Ecto neural progenitor cell (in vitro differentiated cells): ENCODE measurements around the gene UXS1.
"Not testable (repeated sequence)": the region's sequence is repeated elsewhere in the genome, so short reads cannot be mapped to it uniquely, and the experiment has no call there.

ENCODE experiments used
- DNase-seq: peaks from one replicate; pipeline ENCODE4 v3.0.0-alpha.2; 2018; ENCODE audit warnings: low spot score

UXS1 gene

DNA sequence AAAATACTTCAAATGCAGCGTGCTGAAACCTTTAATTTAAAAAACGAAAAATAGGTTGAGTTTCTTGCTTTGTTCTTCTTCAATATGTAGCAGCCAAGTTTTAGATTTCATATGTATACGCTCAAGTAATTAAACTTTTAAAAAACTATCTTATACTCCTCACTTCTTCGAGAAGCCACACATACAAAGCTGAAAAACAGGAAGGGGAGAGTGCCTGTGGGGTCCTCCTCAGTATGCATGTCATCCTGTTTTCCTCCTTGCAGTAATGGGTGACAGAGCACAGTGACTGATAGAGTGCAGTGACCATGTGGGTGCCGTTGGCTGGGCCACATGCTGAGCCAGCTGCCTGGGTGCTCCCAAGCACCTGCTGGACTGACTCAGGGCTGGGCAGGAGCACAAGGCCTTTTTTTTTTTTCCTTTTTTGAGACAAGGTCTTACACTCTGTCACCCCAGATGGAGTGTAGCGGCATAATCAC lies 33.3 kb downstream of the UXS1 start:
- no peak for DNase-seq

DNA sequence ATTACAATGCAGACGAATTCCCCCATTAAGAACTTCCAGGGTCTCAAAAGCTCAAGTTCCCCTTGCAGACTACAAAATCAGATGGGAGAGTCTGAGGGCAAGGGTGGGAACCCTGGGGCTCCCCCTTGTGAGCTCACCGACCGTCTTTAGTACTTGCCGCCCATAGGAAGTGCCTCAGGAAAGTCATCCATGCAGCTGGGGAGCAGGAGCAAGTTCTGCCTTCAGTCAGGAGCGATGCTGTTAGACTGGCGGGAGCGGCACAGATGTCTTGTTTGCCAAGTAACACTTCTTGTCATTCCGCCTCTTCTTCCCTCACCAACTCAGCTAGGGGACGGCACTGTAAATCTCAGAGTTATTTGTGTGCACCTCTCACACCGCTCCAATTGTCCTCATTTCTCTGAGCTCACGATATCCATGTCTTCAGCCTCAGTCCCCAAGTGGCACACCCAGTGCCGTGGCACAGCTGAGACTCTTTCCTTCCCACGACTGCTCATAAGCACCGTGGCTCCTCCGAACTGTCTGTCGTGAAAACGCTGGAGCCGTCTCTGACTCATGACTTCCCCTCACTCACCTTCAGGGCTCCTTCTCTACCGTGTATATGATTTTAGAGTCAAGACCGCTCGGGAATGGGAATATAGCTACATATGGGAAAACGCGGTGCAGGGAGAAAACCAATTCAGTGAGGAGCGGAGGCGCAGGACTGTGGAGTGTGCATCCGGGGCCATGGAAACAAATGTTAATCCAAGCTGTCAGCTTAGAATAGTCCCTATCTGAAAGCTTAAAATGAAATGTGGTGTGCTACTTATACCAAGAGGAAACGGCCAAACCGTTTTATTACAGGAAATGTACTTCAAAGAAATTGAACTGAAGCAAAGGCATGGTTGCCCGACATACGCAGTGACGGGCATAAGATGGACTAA lies 34.0 kb downstream of the UXS1 start:
- DNase-seq = no peak

DNA sequence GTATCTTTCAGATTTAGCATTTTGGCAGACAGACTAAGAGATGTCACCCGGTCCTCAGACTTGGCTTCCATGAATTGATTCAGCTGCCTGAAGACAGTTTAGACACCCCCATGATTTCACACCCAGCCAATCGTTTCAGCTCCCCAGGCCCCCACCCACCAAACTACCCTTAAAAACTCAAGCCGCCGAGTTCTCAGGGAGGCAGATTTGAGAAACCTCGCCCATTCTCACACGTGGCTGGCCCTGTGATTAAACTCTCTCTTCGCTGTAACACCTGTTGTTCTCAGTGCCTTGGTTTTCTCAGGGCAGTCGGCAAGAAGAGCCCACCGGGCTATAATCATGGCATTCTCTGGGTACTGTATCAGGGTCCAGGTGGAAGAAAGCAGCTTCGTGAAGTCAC lies 35.2 kb downstream of the UXS1 start:
- DNase-seq = no peak

DNA sequence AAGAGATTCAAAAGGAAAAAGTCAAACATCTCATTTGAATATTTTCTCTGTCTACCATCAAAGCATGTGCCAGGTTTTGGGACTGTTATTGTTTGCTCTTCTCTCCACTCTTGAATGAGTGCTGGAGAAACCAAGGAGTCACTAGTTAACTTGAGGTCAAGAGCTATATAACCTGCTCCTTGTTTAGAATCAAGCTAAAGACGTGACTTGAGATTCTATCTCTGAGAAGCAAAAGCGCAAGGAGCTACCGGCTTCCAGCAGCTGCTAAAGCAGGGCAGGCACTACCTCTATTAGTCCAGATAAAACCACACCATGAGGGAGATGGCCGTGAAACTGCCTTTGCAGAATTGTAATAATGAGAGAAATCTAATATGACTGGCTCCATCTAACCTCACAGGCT lies 36.0 kb downstream of the UXS1 start:
- no peak for DNase-seq

DNA sequence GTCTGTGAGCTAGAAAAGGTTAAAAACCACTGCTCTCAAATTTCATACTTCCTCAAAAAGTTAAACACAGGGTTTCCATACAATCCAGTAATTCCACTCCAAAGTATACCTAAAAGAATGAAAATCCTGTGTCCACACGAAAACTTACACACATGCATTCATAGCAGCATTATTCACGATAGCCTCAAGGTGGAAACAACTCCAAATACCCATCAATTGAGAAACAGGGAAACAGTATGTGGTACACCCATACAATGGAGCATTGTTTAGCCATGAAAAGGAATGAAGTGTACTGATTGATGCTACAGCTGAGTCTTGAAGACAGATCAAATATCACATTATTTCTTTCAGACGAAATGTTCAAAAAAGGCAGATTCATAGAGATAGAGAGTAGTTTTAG lies 36.7 kb downstream of the UXS1 start:
- no peak for DNase-seq

DNA sequence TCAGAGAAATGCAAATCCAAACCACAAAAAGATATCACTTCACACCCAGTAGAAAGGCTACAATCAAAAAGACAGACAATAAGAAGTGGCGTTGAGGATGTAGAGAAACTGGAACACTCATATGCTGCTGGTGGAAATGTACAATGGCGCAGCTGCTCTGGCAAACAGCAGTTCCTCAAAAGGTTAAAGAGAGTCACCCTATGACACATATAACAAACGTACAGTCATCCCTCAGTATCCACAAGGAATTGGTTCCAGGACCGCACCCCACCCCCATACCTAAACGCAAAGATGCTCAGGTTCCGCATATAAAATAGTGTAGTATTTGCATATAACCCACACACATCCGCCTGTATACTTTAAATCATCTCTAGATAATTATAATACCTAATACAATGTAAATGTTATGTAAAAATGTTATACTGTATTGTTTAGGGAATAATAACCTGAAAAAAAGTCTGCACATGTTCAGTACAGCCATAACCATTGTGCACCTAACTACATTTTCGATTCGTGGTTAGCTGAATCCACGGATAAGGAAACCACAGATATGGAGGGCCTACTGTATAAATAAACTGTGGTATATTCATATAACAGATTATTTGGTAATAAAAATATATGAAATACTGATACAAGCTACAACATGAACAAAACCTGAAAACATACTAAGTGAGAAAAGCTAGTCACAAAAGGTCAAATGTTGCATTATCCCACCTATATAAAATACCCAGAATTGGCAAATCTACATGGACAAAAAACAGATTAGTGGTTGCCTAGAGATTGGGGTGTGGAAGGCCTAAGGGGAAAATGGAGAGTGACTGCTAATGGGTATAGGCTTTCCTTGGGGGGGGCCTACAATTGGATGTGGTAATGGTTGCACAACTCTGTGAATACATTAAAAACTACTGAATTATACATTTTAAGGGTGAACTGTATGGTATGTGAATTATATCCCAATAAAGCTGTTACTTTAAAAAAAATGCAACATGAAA lies 37.5 kb downstream of the UXS1 start:
- DNase-seq = no peak

DNA sequence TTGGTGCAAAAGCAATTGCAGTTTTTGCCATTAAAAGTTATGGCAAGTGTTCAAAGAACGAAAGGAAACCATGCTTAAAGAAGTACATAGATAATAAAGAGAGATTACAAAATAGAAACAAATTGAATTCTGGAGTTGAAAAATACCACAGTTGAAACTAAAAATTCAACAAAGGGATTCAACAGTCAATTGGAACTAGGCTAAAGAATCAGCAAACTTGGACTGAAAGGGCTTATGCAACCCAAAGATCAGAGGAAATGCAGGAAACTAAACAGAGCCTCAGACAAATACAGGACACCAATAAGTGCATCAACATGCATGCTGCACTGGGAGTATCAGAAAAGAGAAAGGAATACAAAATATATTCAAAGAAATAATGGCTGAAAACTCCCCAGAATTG lies 40.3 kb downstream of the UXS1 start:
- DNase-seq = no peak

DNA sequence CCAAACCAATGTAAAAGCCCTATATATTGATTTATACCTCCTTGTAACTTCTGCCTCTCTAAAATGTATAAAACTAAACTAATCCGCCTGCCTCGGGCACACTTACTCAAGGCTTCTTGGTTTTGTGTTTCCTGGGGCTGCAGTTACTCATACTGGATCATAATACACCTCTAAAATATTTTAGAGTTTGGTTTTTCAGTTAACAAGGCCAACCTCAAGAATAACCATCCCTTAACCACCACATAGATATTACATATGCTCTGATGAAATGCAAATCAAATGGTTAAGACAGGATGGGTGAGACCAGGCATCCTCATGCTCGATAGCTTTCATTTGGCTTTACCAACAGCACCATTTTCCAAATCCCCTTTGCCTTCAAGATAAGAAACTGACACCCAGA lies 46.4 kb downstream of the UXS1 start:
- DNase-seq = no peak

DNA sequence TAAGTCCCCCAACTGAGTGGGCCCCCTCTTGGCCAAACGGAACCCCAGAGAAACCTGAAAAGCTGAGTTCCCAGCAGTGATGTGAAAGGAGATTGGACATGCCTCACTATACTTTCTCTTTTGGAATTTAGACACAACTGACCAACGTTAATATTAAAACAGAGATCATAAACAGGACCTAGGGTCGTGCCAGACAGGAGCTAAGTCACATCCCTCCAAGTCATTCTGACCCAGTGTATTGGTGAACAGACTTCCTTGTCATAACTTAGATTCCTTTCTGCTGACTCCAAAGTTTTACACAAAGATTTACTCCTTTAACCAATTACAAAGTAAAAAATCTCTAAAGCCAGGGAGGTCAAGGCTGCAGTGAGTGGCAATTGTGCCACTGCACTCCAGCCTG lies 46.9 kb downstream of the UXS1 start:
- no peak for DNase-seq

DNA sequence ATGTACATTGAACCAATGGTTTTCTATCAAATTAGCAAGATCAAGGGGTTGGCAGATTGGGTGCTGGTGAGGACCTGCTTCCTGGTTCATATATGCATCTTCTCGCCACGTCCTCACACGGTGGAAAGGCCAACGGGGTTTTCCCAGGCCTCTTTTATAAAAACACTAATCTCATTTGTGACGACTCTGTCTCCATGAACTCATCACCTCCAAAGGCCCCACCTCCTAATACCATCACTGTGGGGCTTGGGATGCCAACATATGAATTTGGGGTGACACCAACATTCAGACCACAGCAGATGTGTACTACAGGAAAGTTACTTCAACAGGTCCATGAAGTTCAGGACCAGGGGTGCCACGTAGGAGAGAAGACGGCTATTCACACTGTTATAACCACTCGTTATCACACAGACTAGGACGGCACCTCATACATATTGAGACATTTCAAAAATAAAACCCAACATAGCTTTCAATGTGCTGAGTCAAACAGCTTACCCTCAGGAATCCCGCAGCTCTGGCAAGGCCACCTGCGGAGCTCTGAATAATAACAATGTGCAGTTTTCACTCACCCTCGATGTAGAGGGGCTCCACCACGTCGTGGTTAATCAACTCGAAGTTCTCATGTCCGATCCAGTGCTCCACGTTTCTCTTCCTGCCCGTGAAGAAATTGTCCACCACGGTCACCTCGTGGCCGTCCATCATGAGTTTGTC lies 49.3 kb downstream of the UXS1 start:
- no peak for DNase-seq

DNA sequence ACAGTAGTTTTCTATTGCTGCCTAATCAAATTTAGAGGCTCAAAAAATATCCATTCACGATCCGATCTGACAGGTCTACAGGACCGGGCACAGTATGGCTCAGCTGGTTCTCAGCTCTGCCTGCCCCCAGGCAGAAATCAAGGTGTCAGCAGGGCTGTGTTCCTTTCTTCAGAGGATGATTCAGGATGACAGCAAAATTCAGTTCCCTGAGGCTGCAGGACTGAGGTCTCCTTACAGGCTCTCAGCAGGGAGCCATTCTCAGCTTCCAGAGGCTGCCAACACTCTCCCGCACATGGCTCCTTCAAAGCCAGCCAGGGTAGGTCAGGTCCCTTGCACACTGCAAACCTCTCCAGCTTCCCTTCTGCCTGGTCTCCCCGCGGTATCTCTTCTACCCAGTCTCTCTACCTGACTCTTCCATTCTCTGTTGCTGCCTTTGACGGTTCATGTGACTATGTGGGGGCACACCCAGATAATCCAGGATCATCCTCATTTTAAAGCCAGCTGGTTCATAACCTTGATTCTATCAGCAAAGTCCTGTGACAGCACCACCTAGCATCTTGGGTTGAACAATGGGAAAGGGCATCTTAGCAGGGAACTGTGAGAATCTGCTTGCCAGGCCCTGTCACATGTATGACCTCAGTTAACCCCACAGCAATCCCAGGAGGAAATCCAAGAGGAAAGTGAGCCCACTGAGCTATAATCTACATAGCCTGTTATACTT lies 50.4 kb downstream of the UXS1 start:
- no peak for DNase-seq

DNA sequence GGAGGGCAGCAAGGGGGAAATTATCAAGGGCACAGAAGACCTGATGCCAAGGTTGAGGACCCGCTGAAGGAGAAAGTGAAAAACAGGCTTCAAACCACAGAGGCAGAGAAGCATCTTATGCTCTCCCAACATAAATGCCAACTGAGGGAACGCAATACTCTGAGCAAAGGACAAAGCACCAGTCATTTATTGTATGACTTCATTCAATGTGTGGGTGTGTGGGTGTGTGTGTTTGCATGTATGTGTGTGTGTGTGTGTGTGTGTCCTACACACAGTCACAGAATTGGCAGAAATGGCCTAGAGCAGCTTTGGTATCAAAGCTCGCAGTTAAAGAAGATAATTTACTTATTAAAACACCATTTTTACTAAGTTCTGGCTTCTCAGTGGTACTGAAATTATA lies 51.4 kb downstream of the UXS1 start:
- DNase-seq = no peak

DNA sequence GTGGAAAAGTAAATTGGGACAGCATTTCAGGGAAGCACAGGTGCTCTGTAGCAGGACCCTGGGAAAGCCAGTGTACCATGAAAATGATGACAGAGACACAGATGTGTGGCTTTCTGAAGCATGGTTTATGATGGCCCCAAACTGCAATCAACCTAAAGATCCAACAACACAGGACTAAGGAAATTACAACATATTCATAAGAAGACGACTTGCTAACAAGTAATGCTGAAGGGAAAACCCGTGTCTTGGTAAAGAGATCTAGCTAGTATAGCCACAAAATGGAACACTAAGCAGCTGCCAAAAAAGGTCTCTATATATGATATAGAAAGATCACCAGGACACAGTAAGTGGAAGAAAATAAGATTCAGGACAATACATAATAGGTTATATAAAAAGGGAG lies 53.2 kb downstream of the UXS1 start:
- DNase-seq = no peak

DNA sequence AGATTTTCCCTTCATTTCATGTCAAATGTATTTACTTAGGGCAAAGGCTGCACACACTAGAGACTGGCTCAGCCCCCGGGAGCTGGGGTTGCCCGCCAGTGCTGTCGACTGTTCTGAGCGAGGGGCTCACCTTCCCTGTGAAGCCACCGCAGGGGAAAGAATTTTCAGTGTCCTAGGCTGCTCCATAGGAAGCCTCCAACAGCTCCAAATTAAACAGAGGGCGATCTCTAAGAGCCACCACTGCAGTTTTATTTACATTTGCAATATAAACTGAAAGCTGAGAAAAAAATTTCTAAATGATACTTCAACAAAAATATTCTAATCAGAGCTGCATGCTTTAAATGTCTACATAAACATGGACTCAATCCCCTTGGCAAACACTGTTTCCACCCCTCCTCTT lies 54.0 kb downstream of the UXS1 start:
- DNase-seq = no peak

DNA sequence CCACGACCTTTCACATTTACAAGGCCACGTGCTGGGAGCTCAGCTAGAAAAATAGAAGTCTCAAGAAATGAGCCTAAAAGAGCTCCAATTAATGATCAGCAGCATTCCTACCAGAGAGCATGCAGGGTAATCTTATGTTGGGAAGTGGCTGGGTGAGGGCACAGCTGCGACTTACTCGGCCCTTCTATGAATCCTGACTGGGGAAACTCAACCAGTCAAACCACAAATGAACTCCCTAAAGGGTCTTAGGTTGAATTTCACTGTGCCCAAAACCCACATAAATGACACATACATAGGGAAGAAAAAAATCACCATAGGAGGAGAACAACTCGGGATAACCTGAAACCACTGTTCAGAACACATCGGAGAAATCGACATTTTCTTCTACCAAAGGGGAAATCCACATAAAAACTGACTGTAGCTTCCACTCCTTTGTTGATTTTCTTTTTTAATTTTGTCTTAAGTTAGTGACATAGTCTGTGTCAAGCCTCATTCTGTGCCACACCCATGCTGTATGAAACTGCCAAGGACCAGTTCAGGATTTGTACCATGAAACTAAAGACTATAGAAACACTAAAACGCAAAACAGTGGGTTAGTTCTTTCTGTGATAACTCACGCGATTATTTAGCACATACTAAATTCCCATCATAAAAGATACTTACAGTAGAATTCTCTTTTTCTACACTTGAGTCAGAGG lies 54.7 kb downstream of the UXS1 start:
- DNase-seq = no peak

DNA sequence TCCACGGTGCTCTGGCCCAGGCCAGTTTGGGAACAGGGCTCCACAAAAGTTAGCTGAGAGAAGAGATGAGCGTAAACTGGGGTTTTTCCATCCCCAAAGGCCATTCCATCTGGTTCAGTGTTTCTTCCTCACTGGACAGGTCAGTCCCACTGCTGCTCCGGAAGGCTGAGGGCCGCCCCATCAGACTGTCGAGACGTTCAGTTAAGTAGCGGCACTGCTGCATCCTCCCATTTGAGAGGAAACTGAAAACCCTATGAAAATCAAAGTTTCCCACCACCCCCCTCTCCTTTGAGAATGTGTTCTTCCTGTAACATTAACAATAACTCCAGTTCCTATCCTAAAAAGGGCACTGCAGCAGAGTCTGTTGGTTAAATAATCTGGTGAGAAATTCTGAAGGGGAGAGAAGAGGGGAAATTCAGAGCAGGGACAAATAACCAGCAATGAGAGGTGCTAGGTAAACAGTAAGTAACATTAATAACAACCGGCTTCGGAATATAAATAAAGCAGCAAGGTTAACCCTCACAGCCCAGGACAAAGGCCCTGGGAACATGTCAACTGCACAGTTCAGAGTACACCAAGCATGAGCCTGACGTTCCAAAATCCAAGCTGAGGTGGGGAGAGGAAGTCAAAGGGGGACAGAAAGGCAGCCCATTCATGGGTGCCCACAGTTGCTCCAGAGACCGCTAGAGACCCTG lies 55.4 kb downstream of the UXS1 start:
- no peak for DNase-seq

DNA sequence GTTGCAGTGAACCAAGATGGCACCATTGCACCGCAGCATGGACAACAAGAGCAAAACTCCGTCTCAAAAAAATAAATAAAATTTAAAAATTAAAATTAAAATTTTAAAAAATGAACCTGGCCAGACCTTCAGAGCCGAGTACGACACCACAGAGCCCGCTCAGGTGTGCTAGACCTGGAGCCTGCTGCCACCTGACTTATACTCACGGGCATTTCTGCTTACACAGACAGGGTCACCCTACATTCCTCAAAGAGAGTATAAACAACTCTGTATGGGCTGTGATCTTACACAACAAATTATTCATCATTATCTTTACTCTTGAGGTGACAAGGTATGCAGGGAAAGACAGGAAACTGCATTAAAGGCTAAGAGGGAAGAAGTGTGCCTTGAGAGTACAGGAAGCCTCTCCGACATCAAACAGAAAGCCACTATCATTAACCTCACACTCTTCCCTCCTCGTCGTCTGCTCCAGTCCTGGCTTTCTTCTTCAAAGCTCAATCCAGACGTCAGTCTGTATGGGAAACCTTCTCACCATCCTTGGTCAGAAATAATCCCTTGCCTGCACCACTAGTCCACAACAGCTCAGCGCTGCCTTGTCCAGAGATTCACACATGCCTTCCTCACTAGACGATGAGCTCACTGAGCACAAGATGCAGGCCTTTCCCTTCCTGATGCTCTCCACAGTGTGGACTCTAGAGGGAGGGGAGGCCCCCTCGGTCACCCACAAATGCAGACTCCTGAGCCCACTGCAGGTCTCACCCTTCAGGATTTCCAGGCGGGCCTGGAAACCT lies 56.2 kb downstream of the UXS1 start:
- DNase-seq = no peak

DNA sequence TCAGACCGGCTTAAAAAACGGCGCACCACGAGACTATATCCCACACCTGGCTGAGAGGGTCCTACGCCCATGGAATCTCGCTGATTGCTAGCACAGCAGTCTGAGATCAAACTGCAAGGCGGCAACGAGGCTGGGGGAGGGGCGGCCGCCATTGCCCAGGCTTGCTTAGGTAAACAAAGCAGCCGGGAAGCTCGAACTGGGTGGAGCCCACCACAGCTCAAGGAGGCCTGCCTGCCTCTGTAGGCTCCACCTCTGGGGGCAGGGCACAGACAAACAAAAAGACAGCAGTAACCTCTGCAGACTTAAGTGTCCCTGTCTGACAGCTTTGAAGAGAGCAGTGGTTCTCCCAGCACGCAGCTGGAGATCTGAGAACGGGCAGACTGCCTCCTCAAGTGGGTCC lies 62.9 kb downstream of the UXS1 start:
- DNase-seq = not testable (repeated sequence)

DNA sequence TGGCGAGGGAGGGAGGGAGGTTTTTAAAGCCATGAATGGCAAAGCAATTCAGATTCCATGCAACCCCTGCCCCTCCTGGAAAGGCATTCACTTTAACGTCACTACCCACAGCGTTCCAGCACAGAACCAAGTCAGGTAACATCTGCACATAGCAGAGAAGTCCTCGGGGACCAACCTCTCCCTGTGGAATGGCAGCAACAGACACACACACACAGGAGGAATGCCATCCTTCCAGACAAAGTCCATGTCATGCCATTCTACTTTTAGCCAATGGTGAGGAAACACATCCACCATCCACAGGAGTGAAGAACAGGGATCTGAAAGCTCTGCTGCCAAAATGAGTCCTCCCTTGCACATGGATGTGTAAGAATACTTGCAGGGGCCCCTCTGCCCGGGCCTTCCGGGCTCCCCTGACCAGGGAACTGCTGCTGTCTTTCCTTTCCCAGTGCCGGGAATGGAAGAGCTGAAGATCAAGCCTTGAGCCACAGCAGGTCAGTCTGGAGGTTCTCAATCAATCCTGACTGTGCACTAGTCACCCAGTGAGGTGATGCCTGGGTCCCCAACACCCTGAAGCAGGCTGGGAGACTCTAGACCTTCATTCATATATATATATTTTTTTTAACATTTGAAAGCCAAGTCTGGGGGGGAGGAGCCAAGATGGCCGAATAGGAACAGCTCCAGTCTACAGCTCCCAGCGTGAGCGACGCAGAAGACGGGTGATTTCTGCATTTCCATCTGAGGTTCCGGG lies 63.7 kb downstream of the UXS1 start:
- DNase-seq = no peak
